Stimulated activated CD4-positive, alpha-beta T cell treated with anti-CD3 and anti-CD28 coated beads, TNF-alpha, amount 100 ng/mL, for 1 hour (primary cell): ENCODE results near the gene PEX11B.

Source experiments
- DNase-seq, 3 donors: peaks; one replicate each; pipeline ENCODE4 v3.0.0-alpha.2; 2020; ENCODE audit warnings: low read depth in 3 of 3, low spot score in 1 of 3

PEX11B gene

GRCh38 chr1:145874646-145875045 lies 43.9 kb downstream of the PEX11B start:
- DNase-seq, result no peak

- peak in 1 of 3 donors; percentile 8 for DNase-seq
These were observed 46.3 kb downstream of the PEX11B start for GRCh38 chr1:145871994-145872924.

GRCh38 chr1:145868232-145868631 lies 50.3 kb downstream of the PEX11B start:
- DNase-seq, result no peak

- DNase-seq, result no peak
These were observed 55.1 kb downstream of the PEX11B start for GRCh38 chr1:145863282-145864018.
